ENCODE results near the gene ADCY7. TPM values are rescaled to one million over a fixed set of nuclear protein-coding genes. Genes with fewer than 3 reads are reported as not detected.

ADCY7 gene
- total RNA-seq, 2 experiments from 2014 or later, result 131 to 232 TPM

- ATAC-seq, result peak; percentile 60
- H3K36me3 Mint-ChIP-seq, result peaks cover 48% of the 10 kb centered on the region
- H3K9me3 Mint-ChIP-seq (ENCODE audit: low read depth), result no peaks in the 10 kb centered on the region
- peak overlapping the region; percentile 34 for H3K27ac Mint-ChIP-seq
- H3K27me3 Mint-ChIP-seq, result no peaks in the 10 kb centered on the region
- CTCF ChIA-PET, result interaction anchor here (0.7 to 4.2 kb wide), 9 partner anchors 9 to 103 kb away, joined by 3 to 15 read pairs (median 3); no protein-coding TSS in a partner anchor
- peak; percentile 64 for DNase-seq
- H3K4me1 Mint-ChIP-seq, result peaks cover 19% of the 10 kb centered on the region
- no peak overlapping the region for H3K4me3 Mint-ChIP-seq
Observed at GRCh38 chr16:50313596-50314478, 47.5 kb downstream of the ADCY7 start.

- no peak overlapping the region for H3K4me3 Mint-ChIP-seq
- peak; percentile 31 for DNase-seq
- peaks cover 52% of the 10 kb centered on the region for H3K36me3 Mint-ChIP-seq
Observed at GRCh38 chr16:50314665-50315064, 48.3 kb downstream of the ADCY7 start.

GRCh38 chr16:50315346-50315997, 49.1 kb downstream of the ADCY7 start:
- CTCF ChIA-PET, result interaction anchor here (1.1 to 4.2 kb wide), 5 partner anchors 11 to 491 kb away, joined by 3 to 15 read pairs (median 6); no protein-coding TSS in a partner anchor
- Mint-ChIP-seq H3K4me1 (peaks cover 21% of the 10 kb centered on the region), H3K4me3 (no peak overlapping the region), H3K9me3 (ENCODE audit: low read depth) (no peaks in the 10 kb centered on the region), H3K36me3 (peaks cover 57% of the 10 kb centered on the region), H3K27me3 (no peaks in the 10 kb centered on the region), H3K27ac (peak overlapping the region; percentile 11)
- DNase-seq (peak; percentile 31), ATAC-seq (no peak)

More at GRCh38 chr16:50314665-50315064, 48.3 kb downstream of the ADCY7 start:
- ATAC-seq, result no peak
- CTCF ChIA-PET, result interaction anchor here (1.2 to 4.2 kb wide), 4 partner anchors 10 to 101 kb away, joined by 3 to 15 read pairs (median 6); no protein-coding TSS in a partner anchor
- Mint-ChIP-seq H3K4me1 (peaks cover 21% of the 10 kb centered on the region), H3K27me3 (no peaks in the 10 kb centered on the region), H3K9me3 (ENCODE audit: low read depth) (no peaks in the 10 kb centered on the region), H3K27ac (peak overlapping the region; percentile 21)

GRCh38 chr16:50316102-50316847, 49.9 kb downstream of the ADCY7 start:
- Mint-ChIP-seq H3K9me3 (ENCODE audit: low read depth) (no peaks in the 10 kb centered on the region), H3K36me3 (peaks cover 62% of the 10 kb centered on the region), H3K27me3 (no peaks in the 10 kb centered on the region), H3K4me1 (peaks cover 21% of the 10 kb centered on the region), H3K4me3 (no peak overlapping the region), H3K27ac (peak overlapping the region; percentile 45)
- CTCF ChIA-PET, result interaction anchor here (1.1 to 2.0 kb wide), 4 partner anchors 37 to 490 kb away, joined by 3 to 6 read pairs (median 3); no protein-coding TSS in a partner anchor
- DNase-seq (peak; percentile 33), ATAC-seq (no peak)

- Mint-ChIP-seq H3K9me3 (ENCODE audit: low read depth) (no peaks in the 10 kb centered on the region), H3K27me3 (no peaks in the 10 kb centered on the region), H3K27ac (no peak overlapping the region), H3K36me3 (peaks cover 63% of the 10 kb centered on the region), H3K4me1 (peaks cover 21% of the 10 kb centered on the region), H3K4me3 (no peak overlapping the region)
- CTCF ChIA-PET, result interaction anchor here (1.3 to 2.0 kb wide), 4 partner anchors 10 to 490 kb away, joined by 3 to 6 read pairs (median 4); no protein-coding TSS in a partner anchor
- no peak for ATAC-seq
- no peak for DNase-seq
Observed at GRCh38 chr16:50316848-50317630, 50.7 kb downstream of the ADCY7 start.

- Mint-ChIP-seq H3K9me3 (ENCODE audit: low read depth) (no peaks in the 10 kb centered on the region), H3K4me1 (peaks cover 21% of the 10 kb centered on the region), H3K27ac (peak overlapping the region; percentile 46), H3K4me3 (no peak overlapping the region), H3K27me3 (no peaks in the 10 kb centered on the region), H3K36me3 (peaks cover 57% of the 10 kb centered on the region)
- CTCF ChIA-PET, result interaction anchor here (1.5 kb wide), 1 partner anchor 8 kb away, joined by 4 read pairs; no protein-coding TSS in a partner anchor
- ATAC-seq (no peak), DNase-seq (peak; percentile 11)
Observed at GRCh38 chr16:50318796-50319578, 52.6 kb downstream of the ADCY7 start.

GRCh38 chr16:50320310-50320709, 54.0 kb downstream of the ADCY7 start:
- H3K4me1 Mint-ChIP-seq, result peaks cover 25% of the 10 kb centered on the region
- no peak overlapping the region for H3K4me3 Mint-ChIP-seq
- DNase-seq (peak; percentile 9), ATAC-seq (no peak)
- no peaks in the 10 kb centered on the region for H3K9me3 Mint-ChIP-seq (ENCODE audit: low read depth)
- CTCF ChIA-PET, result interaction anchor here (1.0 kb wide), 1 partner anchor 9 kb away, joined by 4 read pairs; no protein-coding TSS in a partner anchor
- H3K27me3 Mint-ChIP-seq, result no peaks in the 10 kb centered on the region
- H3K27ac Mint-ChIP-seq, result peak overlapping the region; percentile 8
- H3K36me3 Mint-ChIP-seq, result peaks cover 62% of the 10 kb centered on the region

- no peak for DNase-seq
- H3K36me3 Mint-ChIP-seq, result peaks cover 53% of the 10 kb centered on the region
- no peak overlapping the region for H3K27ac Mint-ChIP-seq
- H3K27me3 Mint-ChIP-seq, result no peaks in the 10 kb centered on the region
- CTCF ChIA-PET, result interaction anchor here (0.7 to 7.1 kb wide), 6 partner anchors 32 to 484 kb away, joined by 3 to 105 read pairs (median 4); partner anchors contain the start of gene ADCY7
- no peaks in the 10 kb centered on the region for H3K9me3 Mint-ChIP-seq (ENCODE audit: low read depth)
- H3K4me3 Mint-ChIP-seq, result no peak overlapping the region
- peaks cover 35% of the 10 kb centered on the region for H3K4me1 Mint-ChIP-seq
- no peak for ATAC-seq
Observed at GRCh38 chr16:50322333-50322732, 56.0 kb downstream of the ADCY7 start.

- H3K27ac Mint-ChIP-seq, result peak overlapping the region; percentile 37
Observed at GRCh38 chr16:50323335-50324011, 57.1 kb downstream of the ADCY7 start.

GRCh38 chr16:50324345-50324744, 58.0 kb downstream of the ADCY7 start:
- CTCF ChIA-PET, result interaction anchor here (3.1 to 7.1 kb wide), 2 partner anchors 30 to 482 kb away, joined by 16 to 105 read pairs; no protein-coding TSS in a partner anchor
- DNase-seq (no peak), ATAC-seq (no peak)
- H3K36me3 Mint-ChIP-seq, result peaks cover 48% of the 10 kb centered on the region
- H3K4me1 Mint-ChIP-seq, result peaks cover 43% of the 10 kb centered on the region
- no peaks in the 10 kb centered on the region for H3K9me3 Mint-ChIP-seq (ENCODE audit: low read depth)
- no peak overlapping the region for H3K4me3 Mint-ChIP-seq
- H3K27ac Mint-ChIP-seq, result peak overlapping the region; percentile 37
- no peaks in the 10 kb centered on the region for H3K27me3 Mint-ChIP-seq

More at GRCh38 chr16:50323335-50324011, 57.1 kb downstream of the ADCY7 start:
- Mint-ChIP-seq H3K36me3 (peaks cover 51% of the 10 kb centered on the region), H3K9me3 (ENCODE audit: low read depth) (no peaks in the 10 kb centered on the region), H3K4me3 (no peak overlapping the region), H3K4me1 (peaks cover 43% of the 10 kb centered on the region), H3K27me3 (no peaks in the 10 kb centered on the region)
- ATAC-seq (no peak), DNase-seq (no peak)
- CTCF ChIA-PET, result interaction anchor here (1.0 to 7.1 kb wide), 5 partner anchors 10 to 483 kb away, joined by 3 to 105 read pairs (median 4); partner anchors contain the start of gene ADCY7

GRCh38 chr16:50326264-50326663, 59.9 kb downstream of the ADCY7 start:
- Mint-ChIP-seq H3K27ac (no peak overlapping the region), H3K9me3 (ENCODE audit: low read depth) (no peaks in the 10 kb centered on the region), H3K4me1 (peaks cover 50% of the 10 kb centered on the region), H3K27me3 (no peaks in the 10 kb centered on the region), H3K36me3 (peaks cover 40% of the 10 kb centered on the region), H3K4me3 (no peak overlapping the region)
- DNase-seq (no peak), ATAC-seq (no peak)
- CTCF ChIA-PET, result interaction anchor here (1.1 to 7.1 kb wide), 24 partner anchors 12 to 480 kb away, joined by 3 to 105 read pairs (median 8); partner anchors contain the start of genes ADCY7, CNEP1R1 and HEATR3
